GM21717 (cell line): ENCODE measurements around the gene ERBIN.
"Not testable (repeated sequence)": the region's sequence is repeated elsewhere in the genome, so short reads cannot be mapped to it uniquely, and the experiment has no call there.

ENCODE experiments used
- ATAC-seq: cut with Tn5 transposase; IDR thresholded peaks from one replicate; pipeline ENCODE4 v1.9.1; 2021; ENCODE audit warnings: mild to moderate bottlenecking, moderate library complexity; ENCODE audit not compliant: unreplicated experiment

Gene ERBIN

DNA sequence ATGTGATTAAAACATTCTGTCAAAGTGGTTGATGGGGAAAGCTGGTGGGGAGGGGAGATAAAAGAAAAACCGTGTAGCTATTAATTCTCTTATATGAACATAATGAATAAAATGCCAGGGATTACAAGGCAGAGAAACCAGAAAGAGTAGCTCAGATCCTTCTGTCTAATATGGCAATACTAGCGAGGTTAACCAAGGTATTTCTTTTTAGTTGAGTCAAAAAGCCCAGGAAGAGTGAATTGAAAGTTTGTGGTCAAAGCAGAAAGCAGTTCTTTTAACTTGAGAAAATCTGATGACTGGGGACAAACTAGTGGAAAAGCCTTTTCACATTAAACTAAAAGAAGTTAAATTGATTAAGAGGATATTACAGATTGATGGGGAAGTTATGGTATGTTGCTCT lies 76.0 kb downstream of the ERBIN start:
- peak; percentile 63 for ATAC-seq

- no peak for ATAC-seq
These were observed 77.8 kb downstream of the ERBIN start for GRCh38 chr5:66004216-66004615.

DNA sequence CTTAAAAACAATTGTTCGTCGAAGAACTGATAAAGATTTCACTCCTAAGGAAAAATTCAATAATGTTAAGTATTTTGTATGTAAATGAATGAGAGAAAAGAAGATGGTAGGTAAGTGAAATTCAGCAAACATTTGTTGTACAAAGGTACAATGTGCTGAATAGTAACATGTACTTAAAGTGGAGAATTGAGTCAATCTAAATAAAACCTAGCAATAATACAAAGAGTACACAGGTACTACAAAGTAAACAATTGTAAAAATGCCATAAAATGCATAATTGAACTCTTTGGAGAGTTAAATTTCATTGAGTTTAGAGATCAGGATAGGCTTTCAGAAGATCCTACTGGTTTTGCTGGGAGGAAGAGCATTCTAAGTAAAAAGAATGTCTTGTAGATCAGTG lies 82.9 kb downstream of the ERBIN start:
- ATAC-seq: no peak

DNA sequence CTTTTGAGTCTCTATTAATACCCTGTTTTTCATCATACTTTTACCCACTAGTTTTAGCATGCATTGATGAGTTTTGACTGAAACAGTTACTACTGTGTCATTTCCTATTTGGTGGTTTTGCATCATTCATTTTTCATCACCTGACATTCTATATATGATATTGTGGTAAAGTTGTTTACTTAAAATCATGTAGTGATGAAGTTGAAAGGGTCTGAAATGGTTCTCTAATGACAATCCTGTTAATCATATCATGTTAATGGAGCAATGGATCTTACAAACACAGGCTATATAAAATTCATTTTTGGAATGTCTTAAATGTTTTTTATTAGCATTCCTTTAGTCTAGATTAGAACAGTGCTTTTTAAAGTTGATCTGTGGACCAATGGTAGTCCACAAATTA lies 84.1 kb downstream of the ERBIN start:
- ATAC-seq: no peak

- no peak for ATAC-seq
These were observed 85.9 kb downstream of the ERBIN start for GRCh38 chr5:66012271-66012670.

- no peak for ATAC-seq
These were observed 87.0 kb downstream of the ERBIN start for GRCh38 chr5:66013397-66013796.

- no peak for ATAC-seq
These were observed 87.5 kb downstream of the ERBIN start for GRCh38 chr5:66013906-66014305.

DNA sequence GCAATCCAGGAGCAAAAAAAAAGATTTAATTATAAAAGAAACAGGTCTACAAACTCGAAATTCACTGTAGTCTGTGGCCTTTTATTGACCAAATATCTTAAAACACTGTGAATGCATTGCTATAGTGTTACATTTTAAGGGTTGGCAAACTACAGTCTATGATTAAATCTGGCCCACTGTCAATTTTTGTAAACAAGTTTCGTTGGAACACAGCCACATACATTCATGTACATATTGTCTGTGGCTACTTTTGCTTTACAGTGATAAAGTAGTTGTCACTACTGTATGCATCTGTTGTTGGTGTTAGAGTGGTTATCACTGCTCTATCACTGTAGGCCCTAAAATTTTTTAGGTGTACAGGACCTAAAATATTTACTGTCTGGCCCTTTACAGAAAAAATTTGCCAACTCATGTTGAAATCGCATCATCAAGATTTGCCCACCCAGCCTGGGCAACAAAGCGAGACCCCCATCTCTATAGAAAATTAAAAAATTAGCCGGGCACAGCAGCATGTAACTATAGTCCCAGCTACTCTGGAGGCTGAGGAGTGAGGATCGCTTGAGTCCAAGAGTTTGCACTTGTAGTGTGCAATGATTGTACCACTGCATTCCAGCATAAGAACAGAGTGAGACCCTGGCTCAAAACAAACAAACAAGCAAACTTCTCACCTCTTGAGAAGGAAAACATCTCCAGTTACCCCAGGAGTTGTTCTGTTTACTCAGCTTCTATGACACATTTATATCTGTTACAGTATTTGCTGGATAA lies 89.0 kb downstream of the ERBIN start:
- no peak for ATAC-seq

- no peak for ATAC-seq
These were observed 95.2 kb downstream of the ERBIN start for GRCh38 chr5:66021585-66021984.

DNA sequence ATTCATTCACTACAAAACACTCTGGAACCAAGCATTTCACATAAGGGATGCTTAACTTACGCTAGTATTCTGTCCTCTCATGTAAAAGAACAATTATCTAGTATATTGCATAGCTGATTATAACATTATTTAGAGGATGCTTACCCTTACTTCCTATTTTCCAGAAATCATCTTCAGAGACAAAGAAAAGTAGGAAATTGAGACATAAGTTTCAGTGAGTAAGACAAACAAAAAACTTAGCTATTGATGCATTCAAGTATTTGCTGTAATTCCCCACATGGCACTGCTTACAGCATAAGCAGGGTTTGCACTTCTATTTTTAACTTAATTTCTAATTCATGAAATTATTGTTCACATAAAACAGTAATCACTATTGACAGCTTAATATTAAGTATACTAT lies 112.9 kb downstream of the ERBIN start:
- no peak for ATAC-seq

- no peak for ATAC-seq
These were observed 113.3 kb downstream of the ERBIN start for GRCh38 chr5:66039701-66040100.

DNA sequence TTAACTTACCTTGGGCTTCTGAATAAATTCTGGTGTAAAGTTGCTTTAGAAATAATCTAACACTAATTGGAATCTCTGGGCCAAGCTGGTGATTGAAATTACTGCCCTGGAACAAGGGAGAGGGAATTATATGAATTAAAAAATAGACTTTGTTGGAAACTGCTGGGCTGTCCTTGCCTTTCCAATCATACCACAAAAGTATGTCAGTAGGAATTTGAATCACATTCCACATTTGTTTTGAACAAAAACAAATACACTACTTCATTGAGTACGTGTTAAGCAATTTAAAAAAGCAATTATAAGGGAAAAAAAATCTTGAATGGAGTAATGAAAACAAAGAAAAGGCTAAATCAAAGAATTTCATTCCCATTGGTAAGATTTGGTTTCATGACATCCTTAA lies 115.3 kb downstream of the ERBIN start:
- no peak for ATAC-seq

GRCh38 chr5:66057239-66057638 lies 130.9 kb downstream of the ERBIN start:
- no peak for ATAC-seq

DNA sequence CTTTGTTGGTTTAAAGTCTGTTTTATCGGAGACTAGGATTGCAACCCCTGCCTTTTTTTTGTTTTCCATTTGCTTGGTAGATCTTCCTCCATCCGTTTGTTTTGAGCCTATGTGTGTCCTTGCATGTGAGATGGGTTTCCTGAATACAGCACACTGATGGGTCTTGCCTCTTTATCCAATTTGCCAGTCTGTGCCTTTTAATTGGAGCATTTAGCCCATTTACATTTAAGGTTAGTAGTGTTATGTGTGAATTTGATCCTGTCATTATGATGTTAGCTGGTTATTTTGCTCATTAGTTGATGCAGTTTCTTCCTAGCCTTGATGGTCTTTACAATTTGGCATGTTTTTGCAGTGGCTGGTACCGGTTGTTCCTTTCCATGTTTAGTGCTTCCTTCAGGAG lies 134.9 kb downstream of the ERBIN start:
- ATAC-seq: not testable (repeated sequence)

DNA sequence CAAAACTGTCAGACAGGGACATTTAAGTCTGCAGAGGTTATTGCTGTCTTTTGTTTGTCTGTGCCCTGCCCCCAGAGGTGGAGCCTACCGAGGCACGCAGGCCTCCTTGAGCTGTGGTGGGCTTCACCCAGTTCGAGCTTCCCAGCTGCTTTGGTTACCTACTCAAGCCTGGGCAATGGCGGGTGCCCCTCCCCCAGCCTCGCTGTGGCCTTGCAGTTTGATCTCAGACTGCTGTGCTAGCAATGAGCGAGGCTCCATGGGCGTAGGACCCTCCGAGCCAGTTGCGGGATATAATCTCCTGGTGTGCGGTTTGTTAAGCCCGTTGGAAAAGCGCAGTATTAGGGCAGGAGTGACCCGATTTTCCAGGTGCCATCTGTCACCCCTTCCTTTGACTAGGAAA lies 136.7 kb downstream of the ERBIN start:
- ATAC-seq: not testable (repeated sequence)

- ATAC-seq: no peak
These were observed 140.5 kb downstream of the ERBIN start for GRCh38 chr5:66066826-66067225.

DNA sequence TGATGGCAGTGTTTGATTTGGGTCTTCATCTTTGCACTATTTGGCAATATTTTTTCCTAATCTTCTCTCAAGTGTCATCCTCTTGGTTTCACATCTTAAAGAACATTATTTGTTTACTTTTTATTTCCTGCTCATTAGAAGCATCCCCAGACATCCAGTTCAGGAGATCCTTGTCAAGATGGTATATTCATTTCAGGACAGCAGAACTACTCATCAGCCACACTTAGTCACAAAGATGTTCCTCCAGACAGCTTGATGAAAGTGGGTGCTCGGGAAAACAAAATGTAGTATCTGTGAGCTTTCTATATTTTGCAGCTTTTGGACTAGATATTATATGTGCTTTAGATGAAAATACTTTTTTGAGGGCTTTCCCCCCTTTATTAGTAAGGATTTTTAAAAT lies 145.7 kb downstream of the ERBIN start:
- ATAC-seq: no peak

GRCh38 chr5:66074901-66075300 lies 148.5 kb downstream of the ERBIN start:
- no peak for ATAC-seq

DNA sequence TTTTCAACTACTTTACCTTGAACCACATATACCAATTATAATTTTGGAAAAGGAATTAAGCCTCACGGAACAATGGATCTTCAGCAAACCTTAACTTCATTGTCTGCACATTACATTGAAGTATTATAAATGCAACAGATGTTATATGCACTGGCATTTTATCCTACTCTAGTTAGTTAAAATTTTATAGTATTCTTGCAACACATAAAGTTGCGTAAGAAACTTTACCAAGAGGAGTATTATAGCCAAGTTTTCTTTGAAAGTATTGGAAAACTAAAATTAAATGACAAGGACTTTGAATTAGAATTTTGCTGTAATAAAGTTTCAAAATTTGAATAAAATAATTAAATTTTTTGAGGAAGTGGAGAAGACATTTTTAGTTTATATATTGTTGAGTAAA lies 154.3 kb downstream of the ERBIN start:
- no peak for ATAC-seq

DNA sequence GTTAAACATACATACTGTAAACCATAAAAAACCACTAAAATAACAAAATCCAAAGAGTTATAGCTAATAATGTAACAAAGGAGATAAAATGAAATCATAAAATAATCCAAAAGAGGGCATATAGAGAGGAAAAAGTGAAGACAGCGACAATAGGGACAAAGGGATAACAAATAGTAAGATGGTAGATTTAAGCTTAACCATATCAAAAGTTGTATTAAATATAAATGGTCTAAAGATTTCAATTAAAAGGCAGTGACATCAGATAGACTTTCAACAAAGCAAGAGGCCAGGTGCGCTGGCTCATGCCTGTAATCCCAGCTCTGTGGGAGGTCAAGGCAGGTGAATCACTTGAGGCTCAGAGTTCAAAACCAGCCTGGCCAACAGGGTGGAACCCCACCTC lies 163.0 kb downstream of the ERBIN start:
- no peak for ATAC-seq

DNA sequence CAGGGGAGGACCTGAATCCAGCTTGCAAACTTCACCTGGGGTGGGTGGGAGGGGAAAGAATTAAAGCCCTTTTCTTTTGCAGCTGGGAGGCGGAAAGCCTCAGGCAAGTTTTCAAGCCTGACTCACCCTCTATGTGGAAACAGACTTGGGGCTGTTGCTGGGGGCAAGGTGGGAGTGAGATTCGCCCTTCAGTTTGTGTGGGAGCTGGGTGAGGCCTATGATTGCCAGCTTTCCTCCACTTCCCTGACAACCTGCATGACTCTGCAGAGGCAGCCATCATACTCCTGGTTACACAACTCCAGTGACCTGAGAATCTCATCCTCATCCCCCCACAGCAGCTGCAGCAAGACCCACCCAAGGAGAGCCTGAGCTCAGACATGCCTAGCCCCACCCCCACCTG lies 174.5 kb downstream of the ERBIN start:
- ATAC-seq: no peak

- no peak for ATAC-seq
These were observed 186.8 kb downstream of the ERBIN start for GRCh38 chr5:66113160-66113559.

- ATAC-seq: no peak
These were observed 191.9 kb downstream of the ERBIN start for GRCh38 chr5:66118304-66118703.
